HG03575 (cell line): ENCODE data around the gene NF1.
"Not testable (repeated sequence)": the region's sequence is repeated elsewhere in the genome, so short reads cannot be mapped to it uniquely, and the experiment has no call there.

Source experiments
- ATAC-seq: cut with Tn5 transposase; IDR thresholded peaks from one replicate; pipeline ENCODE4 v1.9.1; 2021; ENCODE audit not compliant: unreplicated experiment, insufficient number of reproducible peaks, low FRiP score; ENCODE audit errors: extremely low read depth

The NF1 gene

DNA sequence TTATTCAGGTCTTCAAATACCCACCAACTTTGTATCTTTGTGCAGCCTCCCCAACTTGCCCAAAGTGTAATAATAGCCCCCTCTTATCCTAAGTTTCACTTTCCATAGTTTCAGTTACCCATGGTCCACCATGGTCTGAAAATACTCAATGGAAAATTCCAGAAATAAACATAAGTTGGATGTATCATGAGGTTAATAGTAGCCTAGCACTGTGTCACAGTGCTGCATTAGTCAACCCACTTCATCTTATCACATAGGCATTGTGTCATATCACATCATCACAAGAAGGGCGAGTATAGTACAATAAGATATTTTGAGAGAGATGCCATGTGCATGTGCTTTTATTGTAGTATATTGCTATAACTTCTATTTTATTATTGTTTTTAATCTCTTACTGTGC lies 180.3 kb downstream of the NF1 start:
- no peak for ATAC-seq

- no peak for ATAC-seq
These were observed 184.6 kb downstream of the NF1 start for GRCh38 chr17:31279401-31279800.

DNA sequence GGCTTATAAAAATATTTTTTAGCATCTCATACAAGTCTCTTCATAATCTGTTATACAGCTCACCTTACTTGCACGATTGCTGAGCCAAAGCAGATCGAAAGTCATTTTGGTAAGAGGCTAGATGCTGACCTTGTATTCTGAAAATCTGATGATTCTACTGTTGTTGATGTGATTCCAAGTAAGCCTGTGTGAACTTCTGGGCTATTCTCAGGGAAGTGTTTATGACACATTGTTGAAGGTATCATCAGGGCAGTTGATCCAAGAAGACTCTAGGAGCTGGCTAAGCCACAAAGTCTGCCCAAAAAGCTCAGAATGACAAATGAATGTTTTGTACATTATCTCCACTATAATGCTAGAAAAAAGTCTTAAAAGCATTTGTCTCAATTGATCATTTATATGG lies 186.3 kb downstream of the NF1 start:
- ATAC-seq = no peak

- ATAC-seq = no peak
These were observed 189.1 kb downstream of the NF1 start for GRCh38 chr17:31283841-31284240.

GRCh38 chr17:31286587-31286986 lies 191.8 kb downstream of the NF1 start:
- ATAC-seq = no peak

DNA sequence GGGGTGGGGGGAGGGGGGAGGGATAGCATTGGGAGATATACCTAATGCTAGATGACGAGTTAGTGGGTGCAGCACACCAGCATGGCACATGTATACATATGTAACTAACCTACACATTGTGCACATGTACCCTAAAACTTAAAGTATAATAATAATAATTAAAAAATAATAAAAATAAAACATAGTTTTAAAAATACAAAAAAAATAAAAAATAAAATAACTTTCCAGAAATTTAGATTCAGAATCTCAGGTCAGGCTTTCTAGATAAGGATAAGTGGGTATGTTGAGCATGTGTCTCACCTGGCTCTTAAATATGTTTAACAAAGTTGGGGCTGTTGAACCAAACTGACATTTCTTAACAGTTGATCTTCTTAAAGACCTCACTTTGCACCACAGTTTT lies 193.2 kb downstream of the NF1 start:
- not testable (repeated sequence) for ATAC-seq

DNA sequence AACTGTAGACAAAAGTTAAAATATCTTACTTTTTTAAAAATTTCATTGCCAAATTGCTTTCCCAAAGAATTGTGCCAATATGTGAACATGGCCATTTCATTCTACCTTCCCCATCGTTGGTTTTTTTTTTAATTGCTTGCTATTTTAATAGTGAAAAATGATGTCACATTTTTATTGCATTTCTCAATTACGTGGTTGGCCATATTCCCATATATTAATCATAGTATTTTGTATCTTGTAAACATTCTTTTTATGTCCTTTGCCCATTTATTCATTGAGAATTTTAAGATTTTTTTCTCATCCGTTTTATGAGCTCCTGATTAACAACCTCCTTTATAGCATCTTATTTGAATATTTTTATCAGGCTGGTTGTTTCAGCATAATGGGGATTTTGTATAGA lies 195.0 kb downstream of the NF1 start:
- ATAC-seq = no peak

DNA sequence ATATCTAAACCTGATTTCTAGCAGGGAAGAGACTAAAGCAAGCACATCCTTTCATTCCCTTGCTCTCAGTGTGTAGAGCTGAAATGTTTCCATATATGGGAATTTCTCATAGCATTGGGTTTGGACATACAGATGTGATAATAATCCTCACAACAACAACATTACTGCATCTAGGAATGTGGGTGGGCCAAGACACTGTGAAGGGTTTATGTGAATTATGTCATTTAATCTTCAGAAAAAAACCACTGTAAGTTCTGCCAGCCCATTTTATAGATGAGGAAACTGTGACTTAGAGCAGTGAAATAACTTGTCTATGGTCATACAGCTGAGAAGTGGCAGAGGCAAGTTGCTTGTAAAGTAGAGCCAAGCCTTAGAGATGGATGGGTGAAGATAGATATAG lies 197.0 kb downstream of the NF1 start:
- no peak for ATAC-seq

DNA sequence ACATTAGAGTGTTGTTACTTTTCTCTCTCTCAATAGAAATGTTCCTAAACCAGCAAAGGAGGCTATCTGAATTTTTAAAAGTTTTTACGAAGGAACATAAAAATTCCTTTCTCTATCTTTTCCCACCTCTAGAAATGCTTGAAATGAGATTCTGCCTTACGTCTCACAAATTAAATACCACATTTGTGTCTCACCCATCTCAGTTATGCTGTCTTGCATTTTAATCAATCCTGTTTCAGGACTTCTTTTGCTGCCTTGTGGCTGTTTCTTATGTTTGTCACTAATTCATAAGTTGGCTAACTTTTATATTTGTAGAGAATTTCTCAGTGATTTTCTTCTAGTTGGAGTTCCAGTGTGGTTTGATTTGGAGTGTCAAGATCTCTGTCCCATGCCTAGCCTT lies 198.8 kb downstream of the NF1 start:
- ATAC-seq = no peak

DNA sequence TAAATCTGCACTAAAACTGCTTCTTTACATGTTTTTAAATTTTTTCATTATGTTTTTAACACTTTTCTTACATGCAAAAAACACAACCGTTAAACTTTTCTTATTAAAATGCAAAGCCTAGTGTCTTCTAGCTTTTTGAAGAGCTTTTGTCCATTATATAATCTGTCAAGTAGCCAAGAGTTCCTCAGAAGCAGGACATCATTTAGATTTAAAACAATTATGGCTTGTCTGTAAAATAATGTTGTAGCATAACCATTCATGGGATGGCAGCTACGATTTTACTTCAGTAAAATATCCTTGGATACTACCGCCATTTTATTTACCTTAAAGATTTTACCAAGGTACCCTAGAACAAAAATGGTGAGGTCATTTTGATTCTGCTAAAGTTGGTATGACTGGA lies 199.5 kb downstream of the NF1 start:
- no peak for ATAC-seq

GRCh38 chr17:31294820-31295488 lies 200.2 kb downstream of the NF1 start:
- ATAC-seq = no peak

DNA sequence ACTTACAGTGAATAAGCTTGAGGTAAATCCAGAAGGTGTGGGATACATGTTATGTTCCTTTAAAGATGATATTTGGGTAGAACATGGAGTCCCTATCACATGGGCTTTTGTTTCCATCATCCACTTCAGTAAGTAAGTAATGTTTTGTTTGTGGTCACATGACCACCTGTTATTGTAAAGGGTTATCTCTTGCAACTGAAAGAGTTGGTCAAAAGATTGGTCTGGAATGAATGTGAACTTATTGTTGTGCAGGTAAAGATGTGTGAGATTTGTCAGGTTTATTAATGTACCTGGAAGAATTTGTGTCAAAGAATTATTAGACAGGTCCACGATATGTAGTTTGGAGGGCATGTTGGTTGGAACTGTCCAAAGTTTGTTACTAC lies 200.7 kb downstream of the NF1 start:
- no peak for ATAC-seq

- ATAC-seq = no peak
These were observed 201.4 kb downstream of the NF1 start for GRCh38 chr17:31296142-31296541.

DNA sequence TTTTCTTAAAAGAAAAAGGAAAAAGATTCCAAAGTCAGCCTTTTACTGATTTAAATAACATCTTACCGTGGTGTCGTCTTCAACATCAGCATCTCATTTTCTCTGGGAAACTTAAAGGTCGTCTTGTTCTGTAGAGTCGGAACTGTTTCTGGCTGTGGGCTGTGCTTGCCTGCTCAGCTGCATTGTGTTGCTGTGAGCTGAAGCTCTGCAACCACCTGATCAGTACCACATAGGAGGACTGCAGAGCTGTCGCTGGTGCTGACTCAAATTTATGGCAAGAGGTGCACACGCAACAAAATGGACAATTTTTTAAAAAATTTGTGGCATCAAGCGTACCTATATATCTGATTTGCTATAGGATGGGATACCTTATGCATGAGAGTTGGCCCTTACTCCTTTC lies 202.3 kb downstream of the NF1 start, which contains the start of gene OMG:
Gene OMG (minus strand): TSS at position 150 of the 400 bp plus-strand sequence. CDS start 908 bp downstream, outside the sequence.
- no peak for ATAC-seq

GRCh38 chr17:31299624-31300023 lies 204.8 kb downstream of the NF1 start:
- no peak for ATAC-seq

DNA sequence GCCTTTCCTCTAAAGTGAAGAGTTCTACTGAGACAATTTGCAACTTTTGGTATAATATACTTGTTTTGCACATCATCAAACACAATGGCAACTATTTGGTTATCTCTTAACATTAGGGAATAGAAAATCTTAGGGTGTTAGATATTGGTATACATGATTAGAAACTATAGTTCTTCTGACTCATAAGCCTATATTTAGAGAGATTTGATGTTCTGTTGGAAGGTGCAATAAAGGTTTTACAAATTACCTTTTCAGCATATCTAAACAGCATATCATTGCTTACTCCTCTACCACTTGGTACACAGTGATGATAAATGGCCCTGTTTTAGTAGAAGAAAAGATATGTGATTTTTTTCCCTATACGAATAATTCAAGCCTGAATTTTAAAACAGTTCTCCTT lies 212.9 kb downstream of the NF1 start:
- no peak for ATAC-seq

GRCh38 chr17:31308372-31309334 lies 213.9 kb downstream of the NF1 start:
- ATAC-seq = no peak

DNA sequence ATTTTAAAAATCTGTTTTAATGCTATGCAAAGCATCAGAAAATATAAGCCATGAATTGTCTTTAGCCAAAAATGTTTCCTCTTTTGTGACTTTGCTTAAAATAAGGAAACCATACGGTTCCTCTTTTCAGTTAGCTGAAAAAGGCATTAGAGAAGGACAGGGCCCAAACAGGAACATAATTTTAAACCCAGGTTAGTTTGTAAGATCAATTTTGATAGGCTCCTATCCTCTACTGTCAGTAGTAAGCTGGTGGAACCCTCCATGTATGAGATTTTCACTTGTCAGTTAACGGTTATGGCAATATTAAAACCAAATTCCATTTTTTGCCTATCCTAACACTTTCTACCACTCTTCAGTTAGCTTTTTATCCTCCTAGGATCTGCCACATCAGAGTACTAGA lies 214.8 kb downstream of the NF1 start:
- no peak for ATAC-seq

DNA sequence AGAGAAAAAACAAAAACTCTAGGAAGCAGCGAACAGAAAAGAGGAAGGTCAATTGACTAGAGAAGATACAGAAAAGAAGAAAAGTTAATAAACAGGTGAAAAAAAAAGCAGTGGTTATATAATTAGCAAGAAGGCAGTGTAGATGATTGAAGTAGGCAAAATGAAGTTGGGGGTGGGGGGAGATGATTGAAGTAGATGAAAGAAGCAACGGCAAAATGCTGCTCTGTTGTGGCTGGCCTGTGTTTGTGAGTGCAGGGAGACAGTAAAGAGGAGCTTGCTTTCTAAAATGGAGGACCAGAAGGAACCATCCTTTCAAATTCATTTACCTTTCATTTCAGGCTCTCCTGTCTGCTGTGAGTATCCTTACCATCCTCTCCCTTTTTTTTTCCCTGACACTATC lies 215.5 kb downstream of the NF1 start:
- ATAC-seq = no peak

DNA sequence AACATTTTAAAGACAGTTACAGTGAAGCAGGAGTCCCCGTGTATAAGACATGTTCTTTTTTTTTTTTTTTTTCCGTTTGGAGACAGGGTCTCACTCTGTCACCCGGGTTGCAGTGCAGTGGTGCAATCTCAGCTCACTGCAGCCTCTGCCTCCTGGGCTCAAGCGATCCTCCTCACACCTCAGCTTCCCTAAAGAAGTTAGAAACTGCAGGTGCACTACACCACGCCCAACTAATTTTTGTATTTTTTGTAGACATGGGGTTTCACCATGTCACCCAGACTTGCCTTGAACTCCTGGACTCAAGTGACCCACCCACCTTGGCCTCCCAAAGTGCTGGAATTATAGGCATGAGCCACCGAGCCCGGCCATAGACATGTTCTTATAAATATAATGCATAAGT lies 216.1 kb downstream of the NF1 start:
- no peak for ATAC-seq
